Measurements from ENCODE around the gene SRRM3.
"Not testable (repeated sequence)": the region's sequence is repeated elsewhere in the genome, so short reads cannot be mapped to it uniquely, and the experiment has no call there.

SRRM3 gene

GRCh38 chr7:76162416-76163170 is 39.1 kb upstream of the SRRM3 start:
- not testable (repeated sequence) for H3K36me3 ChIP-seq (ENCODE audit: insufficient read depth); H3K27ac ChIP-seq; H2AFZ ChIP-seq (ENCODE audit: low read depth); H3K79me2 ChIP-seq (ENCODE audit: insufficient read depth, low read depth); H4K20me1 ChIP-seq (ENCODE audit: insufficient read depth); H3K9ac ChIP-seq; H3K4me3 ChIP-seq (IDR thresholded peaks at IDR 0.05; ENCODE audit: insufficient read depth, low read depth, low read length); H3K4me2 ChIP-seq; H3K4me1 ChIP-seq (ENCODE audit: low read depth, poor library complexity, severe bottlenecking); H3K27me3 ChIP-seq (ENCODE audit: insufficient read depth, low read depth)

- not testable (repeated sequence) for H4K20me1 ChIP-seq (ENCODE audit: insufficient read depth); H3K79me2 ChIP-seq (ENCODE audit: insufficient read depth, low read depth); H3K4me2 ChIP-seq; H2AFZ ChIP-seq (ENCODE audit: low read depth); H3K4me3 ChIP-seq (IDR thresholded peaks at IDR 0.05; ENCODE audit: insufficient read depth, low read depth, low read length); H3K4me1 ChIP-seq (ENCODE audit: low read depth, poor library complexity, severe bottlenecking); H3K36me3 ChIP-seq (ENCODE audit: insufficient read depth); H3K27ac ChIP-seq; H3K9ac ChIP-seq; H3K27me3 ChIP-seq (ENCODE audit: insufficient read depth, low read depth)
Measured at GRCh38 chr7:76163812-76164211, 37.9 kb upstream of the SRRM3 start.

GRCh38 chr7:76165106-76165972 is 36.4 kb upstream of the SRRM3 start:
- no peak overlapping the region for H3K9ac ChIP-seq
- H2AFZ ChIP-seq (ENCODE audit: low read depth): peak overlapping the region; percentile 20; the same call in 1 of the 2 replicates
- no peaks in the 10 kb centered on the region for H3K4me1 ChIP-seq (ENCODE audit: low read depth, poor library complexity, severe bottlenecking)
- H3K36me3 ChIP-seq (ENCODE audit: insufficient read depth): no peaks in the 10 kb centered on the region
- TF ChIP-seq CTCF (conservative IDR thresholded peaks at IDR 0.05; ENCODE audit: low read depth, low read length): no peak
- no peaks in the 10 kb centered on the region for H4K20me1 ChIP-seq (ENCODE audit: insufficient read depth)
- H3K4me3 ChIP-seq (IDR thresholded peaks at IDR 0.05; ENCODE audit: insufficient read depth, low read depth, low read length): no peak overlapping the region
- H3K27me3 ChIP-seq (ENCODE audit: insufficient read depth, low read depth): no peaks in the 10 kb centered on the region
- no peak overlapping the region for H3K4me2 ChIP-seq
- H3K79me2 ChIP-seq (ENCODE audit: insufficient read depth, low read depth): no peaks in the 10 kb centered on the region
- H3K27ac ChIP-seq: no peak overlapping the region

- H4K20me1 ChIP-seq (ENCODE audit: insufficient read depth): no peaks in the 10 kb centered on the region
- no peaks in the 10 kb centered on the region for H3K27me3 ChIP-seq (ENCODE audit: insufficient read depth, low read depth)
- no peak for TF ChIP-seq CTCF (conservative IDR thresholded peaks at IDR 0.05; ENCODE audit: low read depth, low read length)
- no peak overlapping the region for H3K4me3 ChIP-seq (IDR thresholded peaks at IDR 0.05; ENCODE audit: insufficient read depth, low read depth, low read length)
- no peaks in the 10 kb centered on the region for H3K4me1 ChIP-seq (ENCODE audit: low read depth, poor library complexity, severe bottlenecking)
- no peaks in the 10 kb centered on the region for H3K79me2 ChIP-seq (ENCODE audit: insufficient read depth, low read depth)
- no peak overlapping the region for H3K27ac ChIP-seq
- H2AFZ ChIP-seq (ENCODE audit: low read depth): peak overlapping the region; percentile 20; the same call in 1 of the 2 replicates
- no peak overlapping the region for H3K4me2 ChIP-seq
- H3K9ac ChIP-seq: no peak overlapping the region
- H3K36me3 ChIP-seq (ENCODE audit: insufficient read depth): no peaks in the 10 kb centered on the region
Measured at GRCh38 chr7:76165973-76166403, 35.7 kb upstream of the SRRM3 start.

GRCh38 chr7:76166404-76167255 is 35.1 kb upstream of the SRRM3 start:
- peak overlapping the region; percentile 20; the same call in 1 of the 2 replicates for H2AFZ ChIP-seq (ENCODE audit: low read depth)
- no peaks in the 10 kb centered on the region for H3K4me1 ChIP-seq (ENCODE audit: low read depth, poor library complexity, severe bottlenecking)
- H4K20me1 ChIP-seq (ENCODE audit: insufficient read depth): no peaks in the 10 kb centered on the region
- H3K4me2 ChIP-seq: no peak overlapping the region
- no peak overlapping the region for H3K9ac ChIP-seq
- H3K79me2 ChIP-seq (ENCODE audit: insufficient read depth, low read depth): no peaks in the 10 kb centered on the region
- no peaks in the 10 kb centered on the region for H3K27me3 ChIP-seq (ENCODE audit: insufficient read depth, low read depth)
- no peak for TF ChIP-seq CTCF (conservative IDR thresholded peaks at IDR 0.05; ENCODE audit: low read depth, low read length)
- no peak overlapping the region for H3K27ac ChIP-seq
- H3K36me3 ChIP-seq (ENCODE audit: insufficient read depth): no peaks in the 10 kb centered on the region
- no peak overlapping the region for H3K4me3 ChIP-seq (IDR thresholded peaks at IDR 0.05; ENCODE audit: insufficient read depth, low read depth, low read length)
